GM06990 (cell line): ENCODE measurements around the gene TEDC2.
"Not testable (repeated sequence)": the region's sequence is repeated elsewhere in the genome, so short reads cannot be mapped to it uniquely, and the experiment has no call there.

ENCODE experiments used
- DNase-seq: peaks from one replicate; pipeline ENCODE4 v3.0.0-alpha.2; 2011; ENCODE audit not compliant: insufficient read length; ENCODE audit errors: extremely low read depth
- H3K27me3 ChIP-seq: replicated peaks from 2 replicates; pipeline ENCODE4 v1.6.0; 2011; ENCODE audit warnings: low read length; ENCODE audit not compliant: control insufficient read depth, insufficient read depth
- H3K36me3 ChIP-seq: 2 replicates; pipeline ENCODE4 v1.5.1; 2011; ENCODE audit warnings: low read length; ENCODE audit not compliant: control insufficient read depth, insufficient read depth
- H3K4me3 ChIP-seq: replicated peaks from 2 replicates; pipeline ENCODE4 v1.5.1; 2011; ENCODE audit warnings: low read depth, mild to moderate bottlenecking, control low read depth, low read length
- TF ChIP-seq, protein P1 (sequence below): IDR thresholded peaks from 2 replicates; pipeline ENCODE4 v1.5.1; 2011; ENCODE audit warnings: low read length, control low read depth, mild to moderate bottlenecking, inconsistent platforms; ENCODE audit not compliant: insufficient read depth, poor library complexity, severe bottlenecking

Gene TEDC2

GRCh38 chr16:2436110-2436509 lies 23.8 kb upstream of the TEDC2 start:
- Histone ChIP-seq H3K36me3 (peaks cover 34% of the 10 kb centered on the region), H3K27me3 (no peaks in the 10 kb centered on the region), H3K4me3 (no peak overlapping the region)
- no peak for DNase-seq
- TF ChIP-seq, protein P1, sequence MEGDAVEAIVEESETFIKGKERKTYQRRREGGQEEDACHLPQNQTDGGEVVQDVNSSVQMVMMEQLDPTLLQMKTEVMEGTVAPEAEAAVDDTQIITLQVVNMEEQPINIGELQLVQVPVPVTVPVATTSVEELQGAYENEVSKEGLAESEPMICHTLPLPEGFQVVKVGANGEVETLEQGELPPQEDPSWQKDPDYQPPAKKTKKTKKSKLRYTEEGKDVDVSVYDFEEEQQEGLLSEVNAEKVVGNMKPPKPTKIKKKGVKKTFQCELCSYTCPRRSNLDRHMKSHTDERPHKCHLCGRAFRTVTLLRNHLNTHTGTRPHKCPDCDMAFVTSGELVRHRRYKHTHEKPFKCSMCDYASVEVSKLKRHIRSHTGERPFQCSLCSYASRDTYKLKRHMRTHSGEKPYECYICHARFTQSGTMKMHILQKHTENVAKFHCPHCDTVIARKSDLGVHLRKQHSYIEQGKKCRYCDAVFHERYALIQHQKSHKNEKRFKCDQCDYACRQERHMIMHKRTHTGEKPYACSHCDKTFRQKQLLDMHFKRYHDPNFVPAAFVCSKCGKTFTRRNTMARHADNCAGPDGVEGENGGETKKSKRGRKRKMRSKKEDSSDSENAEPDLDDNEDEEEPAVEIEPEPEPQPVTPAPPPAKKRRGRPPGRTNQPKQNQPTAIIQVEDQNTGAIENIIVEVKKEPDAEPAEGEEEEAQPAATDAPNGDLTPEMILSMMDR: no peak

DNA sequence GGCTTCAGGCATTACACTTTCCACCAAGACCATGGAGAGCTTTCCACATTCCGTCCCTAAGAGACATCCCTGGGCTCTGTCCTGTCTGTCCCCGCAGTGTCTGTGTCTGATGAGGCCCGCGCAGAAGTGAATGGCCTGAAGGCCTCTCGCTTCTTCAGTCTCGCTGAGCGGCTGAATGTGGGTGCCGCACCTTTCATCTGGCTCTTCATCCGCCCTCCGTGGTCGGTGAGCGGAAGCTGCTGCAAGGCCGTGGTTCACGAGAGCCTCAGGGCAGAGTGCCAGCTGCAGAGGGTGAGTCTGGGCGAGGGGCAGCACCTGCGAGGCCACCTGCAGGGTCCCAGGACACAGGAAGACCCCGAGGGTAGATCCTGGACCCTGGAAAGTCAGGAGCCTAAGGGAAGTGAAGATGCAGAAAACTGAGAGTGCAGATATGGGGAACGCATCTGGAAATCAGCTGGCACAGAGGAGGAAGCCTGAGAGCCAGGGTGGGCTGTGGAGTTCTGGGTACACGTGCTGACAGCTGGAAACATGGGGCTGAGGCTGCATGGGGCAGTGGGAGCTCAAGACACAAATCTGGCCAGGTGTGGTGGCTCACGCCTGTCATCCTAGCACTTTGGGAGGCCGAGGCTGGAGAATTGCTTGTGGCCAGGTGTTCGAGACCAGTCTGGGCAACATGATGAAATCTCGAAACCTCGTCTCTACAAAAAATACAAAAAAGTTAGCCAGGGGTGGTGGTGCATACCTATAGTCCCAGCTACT lies 22.7 kb upstream of the TEDC2 start:
- peaks cover 36% of the 10 kb centered on the region for H3K36me3 ChIP-seq

GRCh38 chr16:2438121-2438520 lies 21.8 kb upstream of the TEDC2 start:
- TF ChIP-seq, protein P1: no peak
- Histone ChIP-seq H3K36me3 (peaks cover 30% of the 10 kb centered on the region), H3K4me3 (no peak overlapping the region), H3K27me3 (no peaks in the 10 kb centered on the region)
- no peak for DNase-seq

More for the DNA sequence above, 22.7 kb upstream of the TEDC2 start:
- TF ChIP-seq, protein P1: no peak
- no peak overlapping the region for H3K4me3 ChIP-seq
- H3K27me3 ChIP-seq: no peaks in the 10 kb centered on the region
- DNase-seq: no peak

DNA sequence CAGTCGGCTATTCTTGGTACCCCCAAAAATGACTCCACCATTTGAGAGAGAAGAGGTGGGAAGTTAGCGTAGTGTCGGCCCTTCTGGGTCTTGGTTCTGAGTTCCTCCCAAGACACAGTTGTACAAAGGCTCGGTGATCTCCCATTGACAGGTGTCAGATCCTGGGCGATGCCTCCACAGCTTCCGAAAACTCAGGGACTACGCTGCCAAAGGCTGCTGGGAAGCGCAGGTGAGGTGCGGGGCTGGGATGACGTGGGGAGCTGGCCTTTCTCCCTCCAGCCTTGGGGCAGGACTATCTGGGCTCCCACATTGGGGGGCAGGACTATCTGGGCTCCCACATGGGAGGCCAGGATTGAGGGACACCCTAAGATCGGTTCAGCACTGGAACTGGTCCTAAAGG lies 20.3 kb upstream of the TEDC2 start:
- peaks cover 36% of the 10 kb centered on the region for H3K36me3 ChIP-seq
- no peaks in the 10 kb centered on the region for H3K27me3 ChIP-seq
- no peak overlapping the region for H3K4me3 ChIP-seq
- TF ChIP-seq, protein P1: no peak
- DNase-seq: no peak

DNA sequence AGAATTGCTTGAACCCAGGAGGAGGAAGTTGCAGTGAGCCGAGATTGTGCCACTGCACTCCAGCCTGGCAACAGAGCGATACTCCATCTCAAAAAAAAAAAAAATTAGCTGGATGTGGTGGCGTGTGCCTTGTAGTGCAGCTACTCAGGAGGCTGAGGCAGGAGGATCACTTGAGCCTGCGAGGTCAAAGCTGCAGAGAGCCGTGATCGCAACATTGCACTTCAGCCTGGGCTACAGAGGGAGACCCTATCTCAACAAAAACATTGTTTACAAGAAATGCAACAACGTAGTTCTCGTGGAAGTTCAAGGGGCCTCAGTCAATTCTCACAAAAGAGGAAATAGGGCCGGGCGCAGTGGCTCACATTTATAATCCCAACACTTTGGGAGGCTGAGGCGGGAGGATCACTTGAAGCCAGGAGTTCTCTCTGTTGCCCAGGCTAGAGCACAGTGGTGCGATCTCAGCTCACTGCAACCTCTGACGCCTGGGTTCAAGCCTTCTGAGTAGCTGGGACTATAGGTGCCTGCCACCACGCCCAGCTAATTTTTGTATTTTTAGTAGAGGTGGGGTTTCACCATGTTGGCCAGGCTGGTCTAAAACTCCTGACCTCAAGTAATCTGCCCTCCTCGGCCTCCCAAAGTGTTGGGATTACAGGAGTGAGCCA lies 18.6 kb upstream of the TEDC2 start:
- H3K4me3 ChIP-seq, H3K27me3 ChIP-seq, DNase-seq: not testable (repeated sequence)
- H3K36me3 ChIP-seq: peaks cover 44% of the 10 kb centered on the region

DNA sequence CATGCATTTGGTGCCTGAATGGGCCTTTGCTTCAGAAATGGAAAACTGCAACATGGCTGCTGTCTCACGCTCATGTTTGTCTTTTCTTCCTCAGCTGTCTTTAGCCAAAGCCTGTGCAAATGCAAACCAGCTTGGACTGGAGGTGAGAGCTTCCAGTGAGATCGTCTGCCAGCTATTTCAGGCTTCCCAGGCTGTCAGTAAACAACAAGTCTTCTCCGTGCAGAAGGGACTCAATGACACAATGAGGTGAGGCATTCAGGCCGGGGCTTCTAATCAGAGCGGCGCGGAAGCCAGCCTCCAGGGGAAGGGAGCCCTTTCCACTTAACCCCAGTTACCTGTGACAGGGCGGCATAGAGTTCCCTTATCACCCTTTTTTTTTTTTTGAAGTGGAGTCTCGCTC lies 16.4 kb upstream of the TEDC2 start:
- H3K27me3 ChIP-seq: no peaks in the 10 kb centered on the region
- TF ChIP-seq, protein P1: no peak
- no peak for DNase-seq
- no peak overlapping the region for H3K4me3 ChIP-seq
- H3K36me3 ChIP-seq: peaks cover 42% of the 10 kb centered on the region
